ENCODE data around the gene ABCC5. TPM values are rescaled to one million over a fixed set of nuclear protein-coding genes. Genes with fewer than 3 reads are reported as not detected.

The ABCC5 gene
- total RNA-seq, 1 experiment from 2014 or later = 37.6 TPM

- Histone ChIP-seq H2AK5ac (ENCODE audit: insufficient read length, low read length) (no peak overlapping the region), H3K79me1 (ENCODE audit: insufficient read depth, low read depth, low read length, poor library complexity, severe bottlenecking) (no peaks in the 10 kb centered on the region), H4K91ac (ENCODE audit: insufficient read length, low read depth, low read length) (no peak overlapping the region), H3K27ac (ENCODE audit: insufficient read length, low read depth, low read length) (no peak overlapping the region), H3K4me2 (ENCODE audit: insufficient read depth, insufficient read length, low read length) (peak overlapping the region; percentile 11), H3K14ac (ENCODE audit: insufficient read depth, low read length) (no peak overlapping the region), H3K4me1 (ENCODE audit: insufficient read depth, low read length) (peaks cover 5% of the 10 kb centered on the region; the same call in 1 of the 2 replicates), H2BK20ac (ENCODE audit: low read depth, low read length, poor library complexity, severe bottlenecking) (no peak overlapping the region), H3K23me2 (ENCODE audit: insufficient read length, low read depth, low read length, poor library complexity, severe bottlenecking) (peaks cover 4% of the 10 kb centered on the region), H2BK15ac (ENCODE audit: low read depth, low read length) (no peak overlapping the region), H3K27me3 (ENCODE audit: insufficient read depth, low read length) (no peaks in the 10 kb centered on the region), H4K20me1 (ENCODE audit: control insufficient read depth, insufficient read depth, insufficient read length) (no peaks in the 10 kb centered on the region), H3K4ac (ENCODE audit: low read depth, low read length) (no peak overlapping the region), H2BK12ac (ENCODE audit: insufficient read length, low read depth, low read length) (no peak overlapping the region), H3K9ac (ENCODE audit: extremely low read depth, insufficient read length, low read length) (no peak overlapping the region), H2BK120ac (ENCODE audit: low read depth, low read length, poor library complexity, severe bottlenecking) (no peak overlapping the region), H3K18ac (ENCODE audit: insufficient read length, low read depth, low read length) (no peak overlapping the region), H4K5ac (ENCODE audit: insufficient read length, low read depth, low read length) (no peak overlapping the region), H3K79me2 (ENCODE audit: insufficient read depth, low read length) (peaks cover 7% of the 10 kb centered on the region; the same call in 1 of the 2 replicates), H2BK5ac (ENCODE audit: insufficient read length, low read length) (no peak overlapping the region), H4K8ac (replicated peaks; ENCODE audit: insufficient read length, low read depth, low read length) (no peak overlapping the region), H3K23ac (ENCODE audit: insufficient read length, low read depth, low read length) (no peak overlapping the region), H3T11ph (ENCODE audit: low read length) (no peak overlapping the region), H3K9me3 (ENCODE audit: control insufficient read depth, low read depth, low read length) (no peaks in the 10 kb centered on the region), H2AFZ (ENCODE audit: low read length) (no peak overlapping the region), H3K56ac (ENCODE audit: insufficient read length, low read depth, low read length) (no peak overlapping the region)
- Mint-ChIP-seq H3K27ac (no peak overlapping the region), H3K36me3 (ENCODE audit: insufficient read depth in 1 of 3, low read depth in 3 of 3) (peaks cover 16 to 24% (median 22%) of the 10 kb centered on the region in 3 experiments; a peak in 6 of 7 replicates), H3K4me1 (peaks cover 24 to 25% of the 10 kb centered on the region in 2 experiments), H3K9me3 (no peaks in the 10 kb centered on the region; a peak in 1 of 5 replicates), H3K27me3 (ENCODE audit: low read depth) (peaks cover 3% of the 10 kb centered on the region; the same call in 1 of the 2 replicates), H3K4me3 (peak overlapping the region; percentile 97 to 99)
- WGBS (ENCODE audit: extremely low coverage, insufficient read length, low lambda C conversion rate) = no CpG with 5 or more reads among the region's 5 CpGs
- TF ChIP-seq CTCF (conservative IDR thresholded peaks at IDR 0.05) = no peak
- DNase-seq = no peak
Observed at GRCh38 chr3:184016169-184016570, 1.5 kb downstream of the ABCC5 start.
